NCI-H2029 treated with DMSO at 0.1 percent for 48 hours (cell line): ENCODE results near the gene PCDH8.
A peak's percentile ranks its signal among the peaks of the same experiment; 100 is the strongest.

Source experiments
- DNase-seq: peaks from one replicate; lab custom pipeline; 2025; lab: John Stamatoyannopoulos, UW

The PCDH8 gene

DNA sequence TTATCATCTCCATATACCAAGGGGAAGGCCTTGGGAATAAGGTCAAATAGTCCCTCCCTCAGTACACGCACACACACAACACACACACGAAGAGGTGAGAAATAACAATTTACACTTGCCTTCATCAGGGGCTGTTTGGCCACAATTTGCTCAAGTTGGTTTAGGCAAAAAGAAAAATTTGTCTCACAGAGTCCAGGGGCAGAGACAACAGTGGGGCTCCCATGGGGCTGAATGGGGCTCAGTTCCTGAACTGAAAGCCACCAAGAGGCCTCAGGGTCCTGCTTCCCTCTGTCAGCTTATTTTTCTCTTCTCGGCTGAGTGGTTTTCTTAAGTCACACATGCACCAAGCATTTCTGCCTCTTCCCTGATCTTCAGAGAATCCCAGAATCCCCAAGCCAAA, 35.5 kb downstream of the PCDH8 start:
- DNase-seq = no peak

DNA sequence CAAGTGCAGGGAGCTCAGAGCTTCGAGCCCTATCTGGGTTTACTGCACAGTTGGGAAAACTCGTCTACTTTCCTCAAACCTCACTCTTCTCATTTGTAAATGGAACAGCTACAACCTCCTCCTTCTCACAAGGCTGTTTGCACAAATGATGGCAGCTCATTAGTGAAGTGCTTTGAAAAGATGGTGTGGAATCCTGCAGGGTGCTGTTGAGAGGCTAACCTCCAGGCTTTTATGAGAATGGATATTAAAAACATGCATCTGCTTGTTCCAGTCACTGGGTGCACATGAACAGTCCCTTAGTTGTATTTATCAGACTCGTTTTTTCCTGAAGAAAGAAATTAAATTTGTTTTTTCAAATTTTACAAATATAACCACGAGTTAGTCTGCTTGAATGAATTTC, 36.6 kb downstream of the PCDH8 start:
- DNase-seq = no peak

GRCh38 chr13:52810526-52810925, 37.9 kb downstream of the PCDH8 start:
- no peak for DNase-seq

GRCh38 chr13:52810011-52810410, 38.4 kb downstream of the PCDH8 start:
- DNase-seq = no peak

DNA sequence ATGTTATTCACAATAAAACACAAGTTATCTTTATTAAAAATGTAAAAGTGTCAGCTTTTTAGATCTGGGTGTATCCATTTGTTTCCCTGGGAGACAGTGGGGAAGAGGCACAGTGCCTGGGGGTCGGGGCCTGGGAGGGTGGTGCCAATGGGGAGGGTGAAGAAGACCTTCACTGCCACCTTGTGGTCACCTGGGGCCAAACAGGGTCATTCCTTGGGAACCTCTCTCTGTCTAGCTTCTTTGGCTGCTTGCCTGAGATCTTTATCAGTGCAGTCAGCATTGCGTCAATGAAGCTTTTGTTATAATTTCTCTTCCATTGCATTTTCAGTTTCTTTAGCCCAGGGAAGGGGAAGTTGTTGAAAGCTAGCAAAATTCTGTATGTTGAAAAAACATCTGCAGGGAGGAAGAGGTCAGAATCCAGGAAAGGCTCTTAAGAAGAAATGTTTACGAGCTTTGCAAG, 39.1 kb downstream of the PCDH8 start:
- peak; percentile 42 for DNase-seq

GRCh38 chr13:52808842-52809219, 39.6 kb downstream of the PCDH8 start:
- DNase-seq = no peak

DNA sequence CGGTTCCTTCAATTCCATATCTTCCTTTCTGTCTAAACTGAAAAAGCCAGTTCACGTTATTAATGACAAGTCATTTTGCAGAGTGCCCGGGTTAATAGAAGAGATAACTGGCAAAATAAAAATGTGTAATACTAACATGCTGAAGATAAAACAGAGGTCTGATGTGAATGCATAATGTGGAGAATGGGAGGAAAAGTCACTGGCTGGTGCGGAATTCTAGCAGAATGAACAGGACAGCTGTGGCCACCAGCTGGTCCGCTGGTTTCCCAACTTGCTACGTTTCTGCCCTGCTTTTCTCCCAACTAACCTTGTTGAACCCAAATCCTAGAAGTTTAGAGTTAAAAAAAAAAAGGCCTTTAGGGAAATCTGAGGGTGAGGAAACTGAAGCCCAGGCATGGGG, 42.4 kb downstream of the PCDH8 start:
- no peak for DNase-seq

DNA sequence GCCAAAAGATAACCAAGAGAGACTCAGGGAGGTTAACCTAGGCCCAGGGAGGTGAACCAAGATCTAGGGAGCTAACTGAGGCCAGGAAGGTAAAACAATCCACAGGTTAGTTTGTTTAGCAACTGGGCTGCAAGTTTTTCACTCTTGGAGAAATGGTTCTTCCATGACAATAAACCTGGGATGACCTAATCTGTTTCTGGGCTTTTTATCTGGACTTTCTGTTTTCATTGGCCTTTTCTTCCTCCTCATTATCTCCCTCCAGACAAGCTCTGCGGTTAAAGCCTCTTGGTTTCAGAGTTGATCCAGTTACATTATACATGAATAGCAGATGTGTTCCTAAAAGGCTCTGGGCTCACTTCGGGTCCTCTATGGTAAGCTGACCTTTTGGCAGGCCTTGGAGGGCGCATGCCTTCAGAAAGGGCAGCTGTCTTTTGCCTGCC, 44.2 kb downstream of the PCDH8 start:
- DNase-seq = no peak

DNA sequence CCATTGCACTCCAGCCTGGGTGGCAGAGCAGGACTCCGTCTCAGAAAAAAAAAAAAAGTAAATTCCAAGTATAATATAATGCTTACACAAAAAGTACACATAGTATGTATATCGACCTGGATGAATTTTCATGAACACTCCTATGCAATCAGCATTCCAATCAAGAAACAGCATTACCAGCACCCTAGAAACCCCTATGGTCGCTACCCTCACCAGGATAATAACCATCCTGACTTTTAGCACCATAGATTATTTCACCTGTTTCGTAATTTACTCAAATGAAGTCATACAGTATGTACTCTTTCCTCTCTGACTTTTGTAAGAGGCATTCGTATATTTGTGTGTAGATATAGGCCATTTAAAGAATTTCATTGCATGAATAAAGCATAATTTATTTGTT, 47.6 kb downstream of the PCDH8 start:
- DNase-seq = no peak

DNA sequence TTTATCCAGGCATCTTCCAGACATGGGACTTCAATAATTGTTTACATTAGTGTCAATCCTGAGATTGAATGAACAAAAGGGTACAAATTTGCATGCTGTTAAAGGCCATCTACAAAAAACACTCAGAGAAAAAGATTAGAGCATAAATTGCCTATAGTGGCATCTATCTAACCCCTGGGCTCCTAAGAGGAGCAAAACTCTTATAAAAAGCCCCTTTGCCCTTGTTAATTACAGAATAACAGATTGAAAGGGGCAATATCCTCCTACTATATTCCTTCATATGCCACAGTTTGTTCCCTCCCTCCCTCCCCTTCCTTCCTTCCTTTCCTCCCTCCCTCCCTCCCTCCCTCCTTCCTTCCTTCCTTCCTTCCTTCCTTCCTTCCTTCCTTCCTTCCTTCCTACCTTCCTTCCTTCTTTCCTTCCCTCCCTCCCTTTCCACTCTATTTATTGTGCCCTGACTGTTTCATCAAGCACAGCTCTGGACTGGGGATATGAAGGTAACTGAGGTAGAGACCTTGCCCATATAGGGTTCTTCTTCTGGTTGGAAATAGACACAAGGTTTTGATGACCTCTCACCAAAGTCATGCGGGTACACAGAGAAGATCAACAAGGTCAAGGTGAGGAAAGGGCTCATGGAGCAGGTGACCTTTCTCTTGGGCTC, 49.5 kb downstream of the PCDH8 start:
- no peak for DNase-seq

DNA sequence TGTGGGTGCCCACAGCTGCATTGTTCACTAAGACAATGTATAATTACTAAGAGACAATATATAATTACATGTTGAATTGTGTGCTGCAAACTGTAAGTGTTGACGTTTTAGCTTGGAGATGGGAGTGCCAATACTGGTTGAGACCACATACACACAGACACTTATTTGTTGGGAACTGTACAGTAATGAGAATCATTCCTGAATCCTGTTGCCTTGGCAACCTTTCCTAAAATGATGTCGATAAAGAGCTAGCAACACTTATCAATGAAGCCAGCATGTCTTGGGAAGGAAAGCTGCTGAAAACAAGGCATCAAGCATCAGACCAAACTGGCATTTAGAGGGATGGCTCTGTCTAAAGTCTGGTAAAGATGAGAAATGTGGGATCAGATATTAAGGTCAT, 51.3 kb downstream of the PCDH8 start:
- no peak for DNase-seq

DNA sequence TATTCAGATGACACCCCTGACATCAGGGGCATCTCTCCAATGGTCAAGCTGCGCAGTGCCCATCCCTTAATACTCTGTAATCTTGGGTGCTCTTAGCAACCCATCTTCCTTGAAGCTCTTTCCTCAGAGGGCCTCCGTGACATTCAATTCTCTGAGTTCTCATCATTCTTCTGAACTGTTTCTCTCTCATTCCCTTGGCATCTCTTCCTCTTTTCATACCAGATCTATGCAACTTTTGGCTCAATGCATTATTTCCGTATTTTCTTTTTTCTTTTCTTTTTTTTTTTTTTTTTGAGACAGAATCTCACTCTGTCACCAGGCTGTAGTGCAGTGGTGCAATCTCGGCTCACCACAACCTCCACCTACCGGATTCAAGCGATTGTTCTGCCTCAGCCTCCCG, 53.9 kb downstream of the PCDH8 start:
- no peak for DNase-seq

GRCh38 chr13:52793515-52794061, 54.9 kb downstream of the PCDH8 start:
- no peak for DNase-seq
